Dermis blood vessel endothelial cell (primary cell): ENCODE measurements around the gene PTPN1. TPM values are rescaled to one million over a fixed set of nuclear protein-coding genes. Genes with fewer than 3 reads are reported as not detected.

Experiments used
- DNase-seq: peaks from one replicate; pipeline ENCODE4 v3.0.0; 2010
- total RNA-seq: library from RNA; depleted of rRNA; stranded (reverse); fragments of >200 nt; gene quantifications from 2 replicates; pipeline ENCODE4 v1.2.3, GENCODE V29; 2014

Gene PTPN1
- total RNA-seq, 1 donor from 2014 or later: 28.8 TPM

GRCh38 chr20:50578778-50579165 lies 68.6 kb downstream of the PTPN1 start:
- DNase-seq: no peak

DNA sequence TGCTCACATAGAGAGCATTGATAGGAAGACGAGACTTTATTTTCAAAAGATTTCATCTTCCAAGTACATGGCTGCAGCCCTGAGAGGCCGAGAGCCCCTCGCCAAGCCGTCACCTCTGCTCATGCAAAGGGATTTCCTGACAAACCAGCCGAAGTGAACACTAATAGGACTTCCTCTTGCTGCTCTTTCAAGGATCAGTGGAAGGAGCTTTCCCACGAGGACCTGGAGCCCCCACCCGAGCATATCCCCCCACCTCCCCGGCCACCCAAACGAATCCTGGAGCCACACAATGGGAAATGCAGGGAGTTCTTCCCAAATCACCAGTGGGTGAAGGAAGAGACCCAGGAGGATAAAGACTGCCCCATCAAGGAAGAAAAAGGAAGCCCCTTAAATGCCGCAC lies 69.3 kb downstream of the PTPN1 start:
- no peak for DNase-seq

- DNase-seq: peak; percentile 82
These were observed 70.0 kb downstream of the PTPN1 start for GRCh38 chr20:50580016-50580747.

DNA sequence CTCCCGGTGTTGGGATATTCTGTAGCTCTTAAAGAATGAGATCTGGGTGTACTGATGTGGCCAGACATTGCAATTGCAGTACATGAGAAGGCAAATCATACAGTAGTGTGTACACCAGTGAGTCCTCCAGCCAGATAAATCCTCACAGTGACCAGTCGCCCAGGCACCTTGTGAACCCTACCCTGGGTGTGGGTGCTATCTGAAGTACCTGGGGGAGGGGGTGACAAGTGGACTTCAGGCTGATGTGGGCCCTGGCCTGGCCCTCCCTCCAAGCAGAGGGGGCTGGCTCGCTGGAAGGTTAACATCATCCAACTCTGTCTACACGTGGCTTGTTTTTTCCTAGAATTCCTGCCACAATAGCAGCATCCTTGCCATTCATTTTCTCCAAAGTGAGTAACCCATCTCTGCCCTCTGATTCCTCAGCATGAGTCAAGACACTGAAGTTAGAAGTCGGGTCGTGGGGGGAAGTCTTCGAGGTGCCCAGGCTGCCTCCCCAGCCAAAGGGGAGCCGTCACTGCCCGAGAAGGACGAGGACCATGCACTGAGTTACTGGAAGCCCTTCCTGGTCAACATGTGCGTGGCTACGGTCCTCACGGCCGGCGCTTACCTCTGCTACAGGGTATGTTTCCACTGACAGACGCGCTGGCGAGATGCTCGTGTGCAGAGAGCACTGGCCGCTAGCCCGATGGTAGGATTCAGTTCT lies 70.8 kb downstream of the PTPN1 start:
- no peak for DNase-seq

- DNase-seq: no peak
These were observed 71.9 kb downstream of the PTPN1 start for GRCh38 chr20:50582092-50582491.

GRCh38 chr20:50582591-50583234 lies 72.5 kb downstream of the PTPN1 start:
- no peak for DNase-seq

GRCh38 chr20:50583442-50584150 lies 73.4 kb downstream of the PTPN1 start:
- no peak for DNase-seq

GRCh38 chr20:50584687-50585086 lies 74.5 kb downstream of the PTPN1 start:
- DNase-seq: no peak

DNA sequence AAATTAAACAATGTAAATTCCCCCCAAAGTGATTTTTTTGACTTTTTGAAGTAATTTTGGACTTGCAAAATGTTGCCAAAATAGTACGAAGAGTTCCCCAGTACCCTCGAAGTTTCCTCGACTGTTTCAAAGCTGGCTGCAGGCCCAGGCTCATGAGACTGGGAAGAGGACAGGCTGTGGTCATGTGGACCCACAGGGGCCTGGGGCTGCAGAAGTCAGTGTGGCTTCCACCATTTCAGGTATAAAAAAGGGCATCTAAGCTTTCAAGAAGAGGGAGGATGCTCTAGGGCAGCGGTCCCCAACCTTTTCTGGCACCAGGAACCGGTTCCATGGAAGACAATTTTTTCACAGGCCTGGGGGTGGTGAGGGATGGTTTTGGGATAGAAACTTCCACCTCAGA lies 75.0 kb downstream of the PTPN1 start:
- no peak for DNase-seq

DNA sequence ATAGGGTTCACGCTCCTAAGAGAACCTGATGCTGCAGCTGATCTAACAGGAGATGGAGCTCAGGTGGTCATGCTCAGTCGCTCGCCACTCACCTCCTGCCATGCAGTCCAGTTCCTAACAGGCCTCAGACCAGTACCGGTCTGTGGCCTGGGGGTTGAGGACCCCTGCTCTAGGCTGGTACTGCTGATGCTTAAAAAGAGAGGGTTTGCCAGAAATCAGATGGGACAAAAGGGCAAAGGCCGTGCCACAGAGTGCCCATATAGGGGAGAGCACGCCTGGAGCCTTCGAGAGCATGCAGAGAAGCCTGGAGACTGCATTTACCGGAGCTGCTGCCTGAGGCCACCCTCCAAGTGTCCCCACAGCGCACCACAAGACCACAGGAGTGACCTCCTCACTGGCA lies 75.5 kb downstream of the PTPN1 start:
- DNase-seq: no peak

- no peak for DNase-seq
These were observed 76.5 kb downstream of the PTPN1 start for GRCh38 chr20:50586531-50587232.

DNA sequence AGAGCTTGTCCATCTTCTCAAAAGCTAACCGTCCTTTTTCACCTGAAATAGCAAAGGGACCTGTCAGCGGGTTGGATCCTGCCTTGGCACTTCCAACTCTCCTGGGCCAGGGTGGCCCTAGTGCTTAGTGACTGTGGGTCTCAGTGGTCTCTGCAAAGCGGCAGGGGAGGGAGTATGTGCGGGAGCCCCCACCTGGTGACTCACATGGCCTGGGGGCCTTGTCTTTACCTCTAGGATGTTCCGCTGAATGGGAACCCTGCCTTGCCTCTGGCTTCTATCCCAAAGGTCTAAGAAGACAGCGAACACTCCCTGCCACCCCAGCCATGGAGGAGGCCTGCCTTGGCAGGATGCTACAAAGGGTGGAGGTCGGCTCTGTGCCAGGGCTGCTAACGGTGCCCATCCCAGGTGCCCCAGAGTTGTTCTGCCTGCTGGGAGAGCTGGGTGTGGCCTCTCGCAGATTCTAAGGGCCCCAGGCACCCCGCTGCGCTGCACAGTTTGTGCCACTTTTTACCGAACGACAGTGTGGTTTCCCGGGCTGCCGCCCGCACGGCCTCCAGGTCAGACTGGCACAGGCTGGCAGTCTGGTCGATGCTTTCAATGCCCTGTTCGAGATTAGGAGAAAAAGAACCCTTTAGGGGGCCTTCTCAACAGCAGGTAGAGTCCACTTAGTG lies 77.2 kb downstream of the PTPN1 start:
- DNase-seq: no peak

DNA sequence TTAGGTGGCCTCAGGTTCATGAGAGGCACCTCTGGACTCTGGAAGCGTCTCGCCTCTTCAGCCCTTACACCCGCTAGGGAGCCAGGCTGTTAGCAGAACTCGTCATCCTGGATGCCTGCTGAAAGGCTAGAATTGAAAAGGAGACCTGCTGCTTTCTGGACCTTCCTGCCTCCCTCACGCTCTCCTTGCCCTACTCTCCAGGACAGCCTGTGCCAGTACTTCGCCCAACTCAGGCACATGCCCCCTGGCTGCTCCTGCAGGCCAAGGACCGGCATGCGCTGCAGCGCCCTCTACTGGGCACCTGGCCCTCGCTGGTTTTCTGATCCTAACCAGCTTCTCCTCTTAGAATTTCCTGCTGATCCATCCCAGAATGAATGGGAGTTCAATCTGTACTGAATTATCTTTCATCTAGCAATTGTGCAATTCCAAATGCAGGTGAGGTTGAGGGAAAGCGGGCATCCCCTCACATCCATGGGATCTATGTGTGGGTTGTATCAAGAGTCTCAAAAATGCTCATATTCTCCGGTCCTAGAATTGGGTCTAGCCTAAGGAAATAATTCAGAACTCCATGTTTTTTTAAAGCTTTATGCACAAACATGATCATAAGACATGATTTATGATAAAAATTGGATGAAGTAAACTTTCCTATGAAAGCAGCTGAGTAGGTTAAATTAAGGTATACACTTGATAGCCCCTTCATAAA lies 78.0 kb downstream of the PTPN1 start:
- peak; percentile 82 for DNase-seq

- DNase-seq: no peak
These were observed 79.6 kb downstream of the PTPN1 start for GRCh38 chr20:50589548-50590347.

GRCh38 chr20:50590348-50590664 lies 80.1 kb downstream of the PTPN1 start:
- no peak for DNase-seq

DNA sequence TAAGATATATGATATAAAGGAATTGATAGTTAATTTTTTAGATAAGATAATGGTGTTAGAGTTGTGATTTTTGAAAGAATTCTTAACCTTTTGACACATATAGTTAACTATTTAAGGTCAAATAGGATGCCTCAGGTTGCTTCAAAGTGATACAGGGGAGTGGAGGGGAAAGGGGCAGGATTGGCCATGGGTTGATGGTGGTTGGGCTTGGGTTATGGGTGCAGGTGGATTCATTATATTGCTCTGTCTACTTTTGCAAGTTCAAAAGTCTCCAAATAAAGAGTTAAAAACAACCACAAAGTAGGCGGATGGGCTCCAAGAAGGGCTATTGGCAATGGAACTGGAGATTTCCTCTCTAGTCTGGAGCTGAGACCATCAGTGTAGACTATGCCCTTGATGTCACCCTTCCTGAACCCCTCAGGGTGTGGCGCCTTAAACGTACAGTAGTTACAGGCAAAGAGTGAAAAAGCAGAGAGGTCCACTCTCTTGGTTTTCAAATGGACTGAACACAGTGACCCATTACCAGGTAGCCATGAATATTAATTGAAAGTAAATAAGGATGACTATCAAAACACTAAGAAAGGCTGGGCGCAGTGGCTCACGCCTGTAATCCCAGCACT lies 81.2 kb downstream of the PTPN1 start:
- DNase-seq: no peak

GRCh38 chr20:50592282-50593004 lies 82.3 kb downstream of the PTPN1 start:
- DNase-seq: peak; percentile 73

GRCh38 chr20:50593005-50593335 lies 82.8 kb downstream of the PTPN1 start:
- DNase-seq: no peak

DNA sequence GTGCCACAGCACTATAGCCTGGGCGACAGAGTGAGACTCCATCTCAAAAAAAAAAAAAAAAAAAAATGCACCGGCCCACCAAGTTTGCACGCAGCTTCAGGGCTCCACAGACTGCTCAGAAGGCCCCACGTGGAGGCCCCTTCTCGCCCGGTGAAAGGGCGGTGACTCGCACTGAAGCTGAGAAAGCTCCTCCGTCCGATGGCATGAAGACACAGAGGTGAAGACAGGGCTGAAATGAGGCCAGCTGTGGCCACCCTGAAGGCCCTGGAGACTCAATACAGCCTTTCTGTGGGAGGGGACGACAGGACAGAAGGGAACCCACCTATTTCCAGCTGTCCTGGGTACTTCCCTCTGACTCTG lies 84.0 kb downstream of the PTPN1 start:
- no peak for DNase-seq
